ENCODE data around the gene TUBE1.

The TUBE1 gene

DNA sequence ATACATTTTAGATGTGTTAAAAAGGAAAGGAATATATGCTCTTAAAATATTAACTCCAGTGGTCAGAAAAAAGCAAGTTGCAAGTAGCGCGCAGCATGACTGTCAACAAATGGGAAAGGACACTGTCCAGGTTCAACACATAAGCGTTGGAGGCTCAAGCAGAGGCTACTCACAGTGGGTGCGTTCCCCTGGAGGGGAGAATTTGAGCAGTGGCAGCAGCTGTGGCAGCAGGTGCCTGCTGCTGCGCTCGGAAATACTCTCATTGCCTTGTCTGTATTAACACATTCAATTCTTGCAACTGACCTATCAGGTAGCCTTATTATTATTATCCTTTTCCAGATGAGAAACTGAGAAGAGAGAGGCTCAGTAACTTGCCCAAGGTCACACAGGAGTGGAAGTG, 55.3 kb downstream of the TUBE1 start:
- Histone ChIP-seq H3K27ac (ENCODE audit: low read length) (no peak overlapping the region), H3K9ac (ENCODE audit: low read length) (no peak overlapping the region), H3K36me3 (ENCODE audit: control insufficient read depth, low read depth, low read length) (no peaks in the 10 kb centered on the region), H3K4me1 (ENCODE audit: control insufficient read depth, low read depth, low read length) (peaks cover 7% of the 10 kb centered on the region), H3K9me3 (ENCODE audit: control insufficient read depth, low read depth, low read length) (no peaks in the 10 kb centered on the region), H3K27me3 (ENCODE audit: control insufficient read depth, insufficient read depth, low read length) (no peaks in the 10 kb centered on the region), H3K4me3 (ENCODE audit: low read length) (no peak overlapping the region)

DNA sequence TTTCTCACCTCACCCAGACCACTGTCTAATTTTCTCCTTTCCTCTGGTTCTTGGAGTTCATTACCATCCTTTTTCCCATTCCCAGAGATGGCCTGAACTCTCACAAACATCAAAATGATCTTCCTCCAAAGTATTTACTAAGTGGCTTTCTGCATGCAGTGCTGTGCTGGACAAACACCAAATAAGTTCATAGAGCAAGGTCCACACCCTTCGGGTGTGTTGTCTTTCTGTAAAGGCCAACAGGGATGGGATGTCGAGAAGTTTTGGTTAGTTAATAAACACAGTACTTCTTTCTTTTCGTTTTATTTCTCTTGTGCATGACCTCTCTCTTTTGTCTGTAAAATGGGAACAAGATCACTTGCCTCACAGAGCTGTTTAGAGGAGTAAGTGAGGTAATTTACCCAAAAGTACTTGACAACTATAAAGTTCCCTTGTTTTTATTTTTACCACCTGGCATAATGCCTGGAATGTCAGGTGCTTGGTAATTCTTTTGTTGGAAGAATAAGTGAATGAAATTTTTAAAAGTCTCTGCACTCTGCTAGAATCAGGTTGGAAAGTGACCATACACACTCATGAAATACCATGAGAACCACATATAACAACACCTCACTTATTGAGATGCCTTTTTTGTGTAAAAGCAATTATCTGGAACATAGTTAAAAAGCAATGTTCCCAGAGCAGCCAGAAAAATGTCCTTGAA, 56.2 kb downstream of the TUBE1 start:
- Histone ChIP-seq H3K4me3 (ENCODE audit: low read length) (no peak overlapping the region), H3K9me3 (ENCODE audit: control insufficient read depth, low read depth, low read length) (no peaks in the 10 kb centered on the region), H3K27ac (ENCODE audit: low read length) (no peak overlapping the region), H3K27me3 (ENCODE audit: control insufficient read depth, insufficient read depth, low read length) (no peaks in the 10 kb centered on the region), H3K4me1 (ENCODE audit: control insufficient read depth, low read depth, low read length) (peaks cover 7% of the 10 kb centered on the region), H3K36me3 (ENCODE audit: control insufficient read depth, low read depth, low read length) (no peaks in the 10 kb centered on the region), H3K9ac (ENCODE audit: low read length) (no peak overlapping the region)

DNA sequence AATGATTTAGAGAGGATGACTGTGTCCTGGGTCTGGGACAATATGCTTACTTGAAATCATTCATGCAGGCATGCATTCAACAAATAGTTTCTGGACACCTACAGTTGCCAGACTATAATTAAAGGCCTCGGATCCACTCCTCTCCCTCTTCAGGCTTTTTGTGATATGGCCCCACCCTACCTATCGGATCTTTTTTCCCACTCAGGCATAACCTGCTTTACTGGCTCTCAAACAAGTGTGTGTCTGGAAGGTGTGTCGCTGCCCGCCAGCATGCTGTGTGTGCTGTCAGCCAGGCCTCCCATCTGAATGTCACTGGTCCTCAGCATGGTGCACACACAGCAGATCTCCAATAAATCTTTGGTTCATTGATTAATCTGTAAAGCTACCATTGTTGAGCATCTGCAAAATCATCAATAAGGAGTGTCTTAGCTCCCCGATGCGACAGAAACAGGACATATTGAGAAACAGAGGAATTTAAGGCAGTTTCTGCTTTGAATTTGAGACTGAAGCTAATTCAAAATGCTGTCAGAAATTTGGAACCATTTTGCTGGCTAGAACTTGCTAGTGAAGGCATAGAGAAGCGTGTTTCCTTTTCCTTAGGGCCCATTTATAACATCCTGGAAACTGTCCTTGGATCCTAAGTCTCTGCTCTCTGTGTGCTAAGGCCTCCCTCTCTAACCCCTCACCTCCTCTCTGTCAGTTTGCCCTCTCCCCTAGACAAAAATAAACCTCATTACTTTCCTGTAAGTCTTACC, 56.9 kb downstream of the TUBE1 start:
- peaks cover 7% of the 10 kb centered on the region for H3K4me1 ChIP-seq (ENCODE audit: control insufficient read depth, low read depth, low read length)
- no peaks in the 10 kb centered on the region for H3K9me3 ChIP-seq (ENCODE audit: control insufficient read depth, low read depth, low read length)
- no peak overlapping the region for H3K27ac ChIP-seq (ENCODE audit: low read length)
- no peaks in the 10 kb centered on the region for H3K36me3 ChIP-seq (ENCODE audit: control insufficient read depth, low read depth, low read length)
- no peak overlapping the region for H3K4me3 ChIP-seq (ENCODE audit: low read length)
- H3K27me3 ChIP-seq (ENCODE audit: control insufficient read depth, insufficient read depth, low read length), result no peaks in the 10 kb centered on the region
- no peak overlapping the region for H3K9ac ChIP-seq (ENCODE audit: low read length)

DNA sequence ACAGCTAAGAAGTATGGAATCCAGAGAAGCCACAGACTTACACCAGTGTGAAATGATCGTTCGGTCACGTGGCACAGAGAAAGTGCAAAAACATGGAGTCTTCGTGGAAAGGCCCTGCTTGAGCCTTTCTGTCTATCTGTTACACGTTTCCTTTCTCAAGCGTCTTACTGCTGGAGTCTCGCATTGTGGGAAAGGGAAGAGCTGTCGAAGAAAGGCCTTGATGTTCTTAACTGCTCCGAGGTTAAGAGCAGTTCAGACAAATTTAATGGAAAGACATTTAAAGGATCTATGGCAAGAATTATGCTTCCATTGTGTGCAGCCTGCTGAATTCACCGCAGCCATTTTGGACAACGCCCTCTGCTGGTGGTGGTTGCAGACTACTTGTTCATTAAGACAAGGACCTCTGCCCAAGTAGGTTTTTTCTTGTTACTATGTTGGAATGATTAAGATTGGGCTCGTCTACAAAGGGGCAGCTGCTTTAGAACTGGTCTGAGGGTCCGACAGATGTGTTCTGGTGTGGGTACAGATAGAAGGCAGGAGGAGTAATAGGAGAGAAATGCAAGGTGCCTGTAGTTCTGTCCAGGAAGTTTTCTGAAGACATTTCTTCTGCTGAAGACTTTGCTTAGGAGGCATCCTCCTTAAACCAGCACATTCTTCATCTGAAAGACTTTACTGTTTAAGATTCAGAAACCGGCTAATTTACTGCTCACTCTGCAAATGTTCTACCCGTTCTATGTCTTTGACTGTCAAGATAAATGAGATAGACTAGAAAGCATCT, 58.0 kb downstream of the TUBE1 start:
- H3K27me3 ChIP-seq (ENCODE audit: control insufficient read depth, insufficient read depth, low read length), result no peaks in the 10 kb centered on the region
- no peak overlapping the region for H3K4me3 ChIP-seq (ENCODE audit: low read length)
- H3K36me3 ChIP-seq (ENCODE audit: control insufficient read depth, low read depth, low read length), result no peaks in the 10 kb centered on the region
- H3K9ac ChIP-seq (ENCODE audit: low read length), result no peak overlapping the region
- H3K27ac ChIP-seq (ENCODE audit: low read length), result no peak overlapping the region
- H3K4me1 ChIP-seq (ENCODE audit: control insufficient read depth, low read depth, low read length), result peaks cover 6% of the 10 kb centered on the region
- no peaks in the 10 kb centered on the region for H3K9me3 ChIP-seq (ENCODE audit: control insufficient read depth, low read depth, low read length)

GRCh38 chr6:112027942-112028674, 59.2 kb downstream of the TUBE1 start:
- Histone ChIP-seq H3K4me3 (ENCODE audit: low read length) (no peak overlapping the region), H3K36me3 (ENCODE audit: control insufficient read depth, low read depth, low read length) (no peaks in the 10 kb centered on the region), H3K4me1 (ENCODE audit: control insufficient read depth, low read depth, low read length) (no peaks in the 10 kb centered on the region), H3K9ac (ENCODE audit: low read length) (no peak overlapping the region), H3K27me3 (ENCODE audit: control insufficient read depth, insufficient read depth, low read length) (no peaks in the 10 kb centered on the region), H3K27ac (ENCODE audit: low read length) (no peak overlapping the region), H3K9me3 (ENCODE audit: control insufficient read depth, low read depth, low read length) (no peaks in the 10 kb centered on the region)

GRCh38 chr6:112026933-112027332, 60.3 kb downstream of the TUBE1 start:
- Histone ChIP-seq H3K9me3 (ENCODE audit: control insufficient read depth, low read depth, low read length) (no peaks in the 10 kb centered on the region), H3K27me3 (ENCODE audit: control insufficient read depth, insufficient read depth, low read length) (no peaks in the 10 kb centered on the region), H3K36me3 (ENCODE audit: control insufficient read depth, low read depth, low read length) (no peaks in the 10 kb centered on the region), H3K4me1 (ENCODE audit: control insufficient read depth, low read depth, low read length) (no peaks in the 10 kb centered on the region), H3K27ac (ENCODE audit: low read length) (no peak overlapping the region), H3K9ac (ENCODE audit: low read length) (no peak overlapping the region), H3K4me3 (ENCODE audit: low read length) (no peak overlapping the region)

DNA sequence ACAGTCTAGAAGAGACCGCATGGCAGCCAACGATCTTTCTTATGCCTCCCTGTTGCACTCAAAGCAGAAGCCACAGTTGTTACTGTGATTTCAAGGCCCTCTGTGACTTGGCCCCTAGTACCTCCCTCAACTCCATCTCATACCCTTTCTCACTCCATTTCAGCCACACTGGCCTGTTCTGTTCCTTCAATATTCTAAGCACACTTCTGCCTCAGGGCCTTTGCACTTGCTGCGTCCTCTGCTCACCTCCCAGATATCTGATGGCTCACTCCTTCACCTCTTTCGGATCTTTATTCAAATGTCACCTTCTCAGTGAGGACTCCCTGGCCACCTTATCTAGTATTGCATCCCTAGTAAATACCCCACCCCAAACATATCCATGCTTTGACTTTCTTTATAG, 62.8 kb downstream of the TUBE1 start:
- Histone ChIP-seq H3K4me3 (ENCODE audit: low read length) (no peak overlapping the region), H3K27me3 (ENCODE audit: control insufficient read depth, insufficient read depth, low read length) (no peaks in the 10 kb centered on the region), H3K36me3 (ENCODE audit: control insufficient read depth, low read depth, low read length) (no peaks in the 10 kb centered on the region), H3K9me3 (ENCODE audit: control insufficient read depth, low read depth, low read length) (no peaks in the 10 kb centered on the region), H3K4me1 (ENCODE audit: control insufficient read depth, low read depth, low read length) (no peaks in the 10 kb centered on the region), H3K9ac (ENCODE audit: low read length) (no peak overlapping the region), H3K27ac (ENCODE audit: low read length) (no peak overlapping the region)

DNA sequence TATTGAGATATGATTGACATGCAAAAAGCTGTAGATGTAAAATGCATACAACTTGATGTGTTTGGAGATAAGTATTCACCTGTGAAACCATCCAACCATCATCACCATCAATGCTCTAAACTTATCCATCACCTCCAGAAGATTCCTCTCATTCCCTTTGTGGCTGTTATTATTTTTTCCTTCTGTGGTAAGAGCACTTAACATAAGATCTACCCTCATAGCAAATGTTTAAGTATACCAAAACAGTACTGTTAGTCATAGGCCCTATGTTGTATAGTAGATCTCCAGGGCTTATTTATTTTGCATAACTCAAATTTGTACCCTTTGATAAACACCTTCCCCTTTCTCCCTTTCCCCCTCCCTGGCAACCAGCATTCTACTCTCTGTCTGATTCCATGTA, 64.5 kb downstream of the TUBE1 start:
- Histone ChIP-seq H3K4me3 (ENCODE audit: low read length) (no peak overlapping the region), H3K4me1 (ENCODE audit: control insufficient read depth, low read depth, low read length) (no peaks in the 10 kb centered on the region), H3K9me3 (ENCODE audit: control insufficient read depth, low read depth, low read length) (no peaks in the 10 kb centered on the region), H3K36me3 (ENCODE audit: control insufficient read depth, low read depth, low read length) (no peaks in the 10 kb centered on the region), H3K27ac (ENCODE audit: low read length) (no peak overlapping the region), H3K9ac (ENCODE audit: low read length) (no peak overlapping the region), H3K27me3 (ENCODE audit: control insufficient read depth, insufficient read depth, low read length) (no peaks in the 10 kb centered on the region)

- Histone ChIP-seq H3K4me3 (ENCODE audit: low read length) (no peak overlapping the region), H3K9ac (ENCODE audit: low read length) (no peak overlapping the region), H3K36me3 (ENCODE audit: control insufficient read depth, low read depth, low read length) (no peaks in the 10 kb centered on the region), H3K27ac (ENCODE audit: low read length) (no peak overlapping the region), H3K9me3 (ENCODE audit: control insufficient read depth, low read depth, low read length) (no peaks in the 10 kb centered on the region), H3K4me1 (ENCODE audit: control insufficient read depth, low read depth, low read length) (no peaks in the 10 kb centered on the region), H3K27me3 (ENCODE audit: control insufficient read depth, insufficient read depth, low read length) (no peaks in the 10 kb centered on the region)
These were observed 65.5 kb downstream of the TUBE1 start for GRCh38 chr6:112021691-112022310.

All from iPS-18a (cell line).